K562 (cell line): ENCODE data around the gene GRM5. TPM values are rescaled to one million over a fixed set of nuclear protein-coding genes. Genes with fewer than 3 reads are reported as not detected.

Source experiments
- ATAC-seq: fragments of 200-7000 bp; cut with Tn5 transposase; 3 replicates; pipeline ENCODE4 v1.9.1; 2020; ENCODE audit warnings: moderate library complexity
- BruUV-seq: library from RNA; stranded (reverse); fragments of 400-500 nt; replicated peaks from 2 replicates; lab custom pipeline; 2021; lab: Mats Ljungman, UMichigan
- CTCF ChIA-PET: fragments of 300-600 bp; formaldehyde crosslinking; extraction: SDS; loops from one replicate; lab custom pipeline; 2021; ENCODE audit warnings: low intra/inter-chr PET ratio; lab: Yijun Ruan, JAX
- POLR2A ChIA-PET: fragments of 300-600, 350-650 bp; sonication (Branson Sonifier 250); formaldehyde crosslinking; extraction: SDS; loops from one replicate; lab custom pipeline; 2021; ENCODE audit warnings: antibody characterized with exemption, inconsistent platforms; lab: Yijun Ruan, JAX
- DNase-seq, 4 experiments: peaks; one replicate each; pipeline versions ENCODE4 v3.0.0 to v3.0.0-alpha.2; 2011 to 2018; ENCODE audit warnings: low spot score in 3 of 4, mixed read lengths in 3 of 4; ENCODE audit errors: extremely low read depth in 1 of 4
- FAIRE-seq: peaks from 2 replicates; lab custom pipeline; 2011; peaks lifted over from hg19 to GRCh38; lab: Jason Lieb, UNC
- H2AFZ ChIP-seq: 2 replicates; pipeline ENCODE4 v1.6.0; 2011; ENCODE audit warnings: low read depth, low read length, control low read depth, inconsistent platforms
- H3K27ac ChIP-seq: fragments of 200-600 bp; 3 replicates; pipeline ENCODE4 v1.8.0; 2011; ENCODE audit warnings: low read depth, mild to moderate bottlenecking, control low read depth, inconsistent platforms, low read length, moderate library complexity, mixed read lengths; ENCODE audit errors: extremely low read depth
- H3K27me3 ChIP-seq, 2 experiments: fragments of 300-600 bp in 1 of 2; 2 replicates in 1 of 2; 3 replicates in 1 of 2; pipeline versions ENCODE4 v1.6.0 to v1.8.0; 2011; ENCODE audit warnings: inconsistent platforms in 2 of 2, low read length in 2 of 2, mild to moderate bottlenecking in 1 of 2, mixed read lengths in 1 of 2, moderate library complexity in 1 of 2; ENCODE audit not compliant: control insufficient read depth in 2 of 2, insufficient read depth in 2 of 2
- H3K36me3 ChIP-seq: fragments of 300-600 bp; 3 replicates; pipeline ENCODE4 v1.8.0; 2011; ENCODE audit warnings: mild to moderate bottlenecking, low read length, inconsistent platforms; ENCODE audit not compliant: control insufficient read depth, insufficient read depth
- H3K4me1 ChIP-seq, 2 experiments: fragments of 200-600 bp in 1 of 2; replicated peaks in 1 of 2; 2 replicates in 1 of 2; 3 replicates in 1 of 2; pipeline versions ENCODE4 v1.5.1 to v1.8.0; 2011; ENCODE audit warnings: inconsistent platforms in 2 of 2, low read length in 2 of 2, mild to moderate bottlenecking in 1 of 2, mixed read lengths in 1 of 2, moderate library complexity in 1 of 2; ENCODE audit not compliant: control insufficient read depth in 2 of 2, insufficient read depth in 2 of 2
- H3K4me2 ChIP-seq: 2 replicates; pipeline ENCODE4 v1.6.1; 2011; ENCODE audit warnings: low read length, control low read depth, inconsistent platforms, mixed read lengths; ENCODE audit not compliant: insufficient read depth
- H3K4me3 ChIP-seq: fragments of 200-600 bp; sonication (generic), shearing (Covaris generic); 2 replicates; pipeline ENCODE4 v1.5.1; 2016; ENCODE audit warnings: control low read depth, inconsistent platforms
- H3K79me2 ChIP-seq: fragments of 200-600 bp; 3 replicates; pipeline ENCODE4 v1.8.0; 2011; ENCODE audit warnings: low read length, inconsistent platforms; ENCODE audit not compliant: control insufficient read depth, insufficient read depth
- H3K9ac ChIP-seq, 2 experiments: 2 replicates each; pipeline versions ENCODE4 v1.6.0 to v1.6.1; 2011; ENCODE audit warnings: low read depth in 2 of 2, low read length in 2 of 2, control low read depth in 1 of 2, inconsistent platforms in 1 of 2, mild to moderate bottlenecking in 1 of 2, mixed read lengths in 1 of 2; ENCODE audit not compliant: insufficient read depth in 1 of 2
- H3K9me1 ChIP-seq: one replicate; pipeline ENCODE4 v1.6.0; 2011; ENCODE audit warnings: inconsistent platforms, mild to moderate bottlenecking, low read length, moderate library complexity; ENCODE audit not compliant: control insufficient read depth, insufficient read depth
- H3K9me3 ChIP-seq: replicated peaks from 2 replicates; pipeline ENCODE4 v1.5.1; 2011; ENCODE audit warnings: low read depth, low read length, inconsistent platforms; ENCODE audit not compliant: control insufficient read depth, insufficient read depth
- H4K20me1 ChIP-seq: replicated peaks from 2 replicates; pipeline ENCODE4 v1.6.1; 2011; ENCODE audit warnings: low read length, inconsistent platforms, mixed read lengths; ENCODE audit not compliant: control insufficient read depth, insufficient read depth
- HMGN3 ChIP-seq: IDR thresholded peaks from 2 replicates; pipeline ENCODE4 v1.6.1; 2011; ENCODE audit warnings: borderline replicate concordance, low read depth, mild to moderate bottlenecking, mixed read lengths, low read length; ENCODE audit not compliant: insufficient read length; ENCODE audit errors: extremely low read depth
- POLR3G ChIP-seq: IDR thresholded peaks from 2 replicates; pipeline ENCODE4 v1.6.1; 2011; ENCODE audit not compliant: insufficient read length, insufficient replicate concordance; ENCODE audit errors: extremely low read depth
- ZNF175 ChIP-seq: fragments of 200-800 bp; sonication (Bioruptor generic); IDR thresholded peaks from 2 replicates; pipeline ENCODE4 v1.6.1; 2016; ENCODE audit warnings: low read depth, mild to moderate bottlenecking, missing genetic modification characterization, missing compliant biosample characterization
- WGBS: fragments of 100-300 bp; shearing (Covaris generic); methylation state at CpG from one replicate; pipeline ENCODE4 v1.1.6; 2016; ENCODE audit warnings: low coverage, mixed read lengths; ENCODE audit not compliant: insufficient coverage; ENCODE audit errors: missing lambda C conversion rate; 5-methylcytosine and 5-hydroxymethylcytosine counted together
- in situ Hi-C: fragments of 300-500 bp; cut with MboI; formaldehyde crosslinking; loops from 4 replicates; pipeline ENCODE4 v1.15.0; 2018; ENCODE audit warnings: inconsistent platforms, mixed read lengths
- intact Hi-C: fragments of 100-400 bp; cut with micrococcal nuclease; formaldehyde crosslinking; loops from 2 replicates; pipeline ENCODE4 v1.14.2; 2022
- polyA plus RNA-seq, 8 experiments: library from polyadenylated mRNA; depleted of rRNA in 4 of 8; stranded (reverse) in 5 of 8; unstranded in 3 of 8; fragments of >200 nt; fragmentation: Nextera tagmentation in 2 of 8; fragmentation: Illumina TruSeq in 1 of 8; extraction: Ambion mirVana in 2 of 8; extraction: Trizol in 1 of 8; gene quantifications; 2 replicates each; pipeline versions ENCODE4 v1.2.1 to v1.2.3, GENCODE V29; 2011 to 2014; ENCODE audit warnings: inconsistent platforms in 1 of 8, missing spikeins in 1 of 8
- total RNA-seq, 7 experiments: library from RNA; depleted of rRNA in 6 of 7; stranded (reverse); fragments of >200 nt in 6 of 7; fragmentation: Illumina TruSeq in 2 of 7; extraction: Trizol in 2 of 7; gene quantifications; 2 replicates each; pipeline versions ENCODE4 v1.2.1 to v1.2.3, GENCODE V29; 2011 to 2021; ENCODE audit warnings: low replicate concordance in 1 of 7
- TF ChIP-seq, protein P1 (sequence below): sonication (generic); formaldehyde crosslinking; IDR thresholded peaks from 2 replicates; pipeline ENCODE4 v1.8.0; 2023; ENCODE audit warnings: mild to moderate bottlenecking, missing genetic modification reagents

The GRM5 gene
- total and polyA plus RNA-seq, 9 of the 15 experiments (the other 6 are each of a cell fraction or from before 2014, with no cell fraction given): not detected

DNA sequence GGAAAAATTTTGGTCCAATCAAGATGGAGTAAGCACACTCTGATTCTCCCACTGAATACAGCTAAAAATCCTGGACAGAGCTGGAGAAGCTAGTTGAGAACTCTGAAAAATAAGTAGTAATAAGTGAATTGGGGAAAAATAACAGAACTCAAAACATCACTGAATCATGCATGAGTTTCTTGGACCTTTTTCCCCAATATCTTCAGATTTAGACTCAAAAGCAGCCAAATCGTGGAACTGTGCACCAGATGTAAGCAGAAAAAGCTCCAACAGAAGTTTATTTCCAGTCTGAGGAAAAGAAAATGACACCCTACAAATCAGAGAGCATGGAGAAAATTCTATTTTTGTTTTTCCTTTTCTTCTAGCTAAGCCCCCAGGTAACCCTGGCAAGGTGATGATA is 448.6 kb downstream of the GRM5 start:
- Histone ChIP-seq H3K36me3 (no peaks in the 10 kb centered on the region), H3K27ac (no peak overlapping the region), H3K4me2 (no peak overlapping the region), H3K9me1 (no peaks in the 10 kb centered on the region), H3K4me3 (no peak overlapping the region), H3K79me2 (no peaks in the 10 kb centered on the region), H3K9ac (no peak overlapping the region), H2AFZ (no peak overlapping the region), H3K9me3 (no peaks in the 10 kb centered on the region), H4K20me1 (no peaks in the 10 kb centered on the region), H3K4me1 (no peaks in the 10 kb centered on the region), H3K27me3 (no peaks in the 10 kb centered on the region)
- DNase-seq (no peak), ATAC-seq (no peak), FAIRE-seq (no peak)
- POLR2A ChIA-PET: no interaction called here
- BruUV-seq: no TSS peak
- CTCF ChIA-PET: no interaction called here
- 0% methylated on average over 1 of the region's 1 CpG for WGBS
- TF ChIP-seq, protein P1, sequence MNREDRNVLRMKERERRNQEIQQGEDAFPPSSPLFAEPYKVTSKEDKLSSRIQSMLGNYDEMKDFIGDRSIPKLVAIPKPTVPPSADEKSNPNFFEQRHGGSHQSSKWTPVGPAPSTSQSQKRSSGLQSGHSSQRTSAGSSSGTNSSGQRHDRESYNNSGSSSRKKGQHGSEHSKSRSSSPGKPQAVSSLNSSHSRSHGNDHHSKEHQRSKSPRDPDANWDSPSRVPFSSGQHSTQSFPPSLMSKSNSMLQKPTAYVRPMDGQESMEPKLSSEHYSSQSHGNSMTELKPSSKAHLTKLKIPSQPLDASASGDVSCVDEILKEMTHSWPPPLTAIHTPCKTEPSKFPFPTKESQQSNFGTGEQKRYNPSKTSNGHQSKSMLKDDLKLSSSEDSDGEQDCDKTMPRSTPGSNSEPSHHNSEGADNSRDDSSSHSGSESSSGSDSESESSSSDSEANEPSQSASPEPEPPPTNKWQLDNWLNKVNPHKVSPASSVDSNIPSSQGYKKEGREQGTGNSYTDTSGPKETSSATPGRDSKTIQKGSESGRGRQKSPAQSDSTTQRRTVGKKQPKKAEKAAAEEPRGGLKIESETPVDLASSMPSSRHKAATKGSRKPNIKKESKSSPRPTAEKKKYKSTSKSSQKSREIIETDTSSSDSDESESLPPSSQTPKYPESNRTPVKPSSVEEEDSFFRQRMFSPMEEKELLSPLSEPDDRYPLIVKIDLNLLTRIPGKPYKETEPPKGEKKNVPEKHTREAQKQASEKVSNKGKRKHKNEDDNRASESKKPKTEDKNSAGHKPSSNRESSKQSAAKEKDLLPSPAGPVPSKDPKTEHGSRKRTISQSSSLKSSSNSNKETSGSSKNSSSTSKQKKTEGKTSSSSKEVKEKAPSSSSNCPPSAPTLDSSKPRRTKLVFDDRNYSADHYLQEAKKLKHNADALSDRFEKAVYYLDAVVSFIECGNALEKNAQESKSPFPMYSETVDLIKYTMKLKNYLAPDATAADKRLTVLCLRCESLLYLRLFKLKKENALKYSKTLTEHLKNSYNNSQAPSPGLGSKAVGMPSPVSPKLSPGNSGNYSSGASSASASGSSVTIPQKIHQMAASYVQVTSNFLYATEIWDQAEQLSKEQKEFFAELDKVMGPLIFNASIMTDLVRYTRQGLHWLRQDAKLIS: no peak
- TF ChIP-seq ZNF175 (CRISPR knock-in tag) (no peak), HMGN3 (no peak), POLR3G (no peak)
- in situ Hi-C loops: no loop called here
- intact Hi-C loops: no loop called here
